Measurements from ENCODE around the gene S100A12. TPM values are rescaled to one million over a fixed set of nuclear protein-coding genes. Genes with fewer than 3 reads are reported as not detected.
"Not testable (repeated sequence)": the region's sequence is repeated elsewhere in the genome, so short reads cannot be mapped to it uniquely, and the experiment has no call there.

The S100A12 gene
- 1 to 10 TPM in 8 of 9 donors, not detected in 1; 1.2 to 8.9 (median 3.7) TPM for total RNA-seq
- 1 to 10 TPM; 5.1 to 9.1 TPM for polyA plus RNA-seq
- long read RNA-seq, donor 1, partial matches to known transcripts = 0 of 1 reads
- long read RNA-seq, donor 1, other reads (novel, unspliced or antisense) = 0 of 1 reads
- long read RNA-seq, donor 2, partial matches to known transcripts = 0 of 1 reads
- long read RNA-seq, donor 2, other reads (novel, unspliced or antisense) = 0 of 1 reads
- long read RNA-seq, donor 3, partial matches to known transcripts = 1 of 3 reads
- long read RNA-seq, donor 3, other reads (novel, unspliced or antisense) = 0 of 3 reads

DNA sequence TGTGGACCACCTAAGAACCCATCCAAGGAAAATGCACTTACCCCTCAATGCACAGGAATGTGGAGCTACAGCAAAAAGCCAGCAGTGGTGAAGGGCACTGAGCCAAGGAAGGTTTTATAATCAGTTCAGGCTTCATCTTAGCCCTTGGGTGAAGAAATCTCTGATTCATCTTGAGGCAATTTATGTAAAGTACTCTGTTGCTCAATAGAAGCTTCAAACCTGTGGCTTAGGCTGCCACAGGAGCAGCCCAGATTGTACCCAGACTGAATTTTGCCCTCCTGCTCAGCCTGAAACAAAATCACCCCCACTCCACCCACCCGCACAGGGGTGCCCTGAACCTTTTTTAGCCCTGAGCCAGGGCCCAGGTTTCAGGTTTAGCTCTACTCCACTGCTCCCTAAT, at the start of gene S100A12:
Gene S100A12 (minus strand): TSS at position 111 of the 400 bp plus-strand sequence. CDS start 1,029 bp downstream, outside the sequence.
- intact Hi-C loops (cut with DNase I) = no loop called here
- peak in 2 of 4 donors; percentile 31 to 51 for ATAC-seq
- Histone ChIP-seq H3K9me3 (no peaks in the 10 kb centered on the region), H3K4me3 (no peak within 1 kb of the TSS), H3K27ac (no peak within 1 kb of the TSS), H3K36me3 (no peaks in the 10 kb centered on the region), H3K27me3 (peaks cover 0 to 10% (median 0%) of the 10 kb centered on the region in 9 donors), H3K4me1 (peaks cover 0 to 26% (median 0%) of the 10 kb centered on the region in 12 donors)
- 84 to 89% (median 86%) methylated on average over 1 of the region's 1 CpG for WGBS, 4 donors
- no peak for DNase-seq
- TF ChIP-seq POLR2A (IDR thresholded peaks at IDR 0.05) (no peak), CTCF (IDR thresholded peaks at IDR 0.05) (no peak)

- Histone ChIP-seq H3K27ac (no peak overlapping the region), H3K27me3 (peaks cover 0 to 34% (median 9%) of the 10 kb centered on the region in 9 donors), H3K4me1 (no peaks in the 10 kb centered on the region), H3K4me3 (no peak overlapping the region), H3K36me3 (no peaks in the 10 kb centered on the region), H3K9me3 (no peaks in the 10 kb centered on the region)
- 4 to 10% (median 6%) methylated on average over 6 of the region's 6 CpGs for WGBS, 4 donors
- intact Hi-C loops (cut with DNase I) = no loop called here
- DNase-seq = peak; percentile 59 to 76 (median 63)
- no peak for TF ChIP-seq POLR2A (IDR thresholded peaks at IDR 0.05)
- no peak for TF ChIP-seq CTCF (IDR thresholded peaks at IDR 0.05)
- ATAC-seq = peak in 2 of 4 donors; percentile 54 to 60
Observed at GRCh38 chr1:153422450-153423068, 47.1 kb upstream of the S100A12 start.

- intact Hi-C loops (cut with DNase I) = no loop called here
- no peak for TF ChIP-seq CTCF (IDR thresholded peaks at IDR 0.05)
- TF ChIP-seq POLR2A (IDR thresholded peaks at IDR 0.05) = no peak
- DNase-seq = no peak
- Histone ChIP-seq H3K4me1 (no peaks in the 10 kb centered on the region), H3K27ac (no peak overlapping the region), H3K9me3 (no peaks in the 10 kb centered on the region), H3K36me3 (no peaks in the 10 kb centered on the region), H3K27me3 (peaks cover 0 to 32% (median 7%) of the 10 kb centered on the region in 9 donors), H3K4me3 (no peak overlapping the region)
- 32 to 44% (median 38%) methylated on average over 2 of the region's 2 CpGs for WGBS, 4 donors
- no peak for ATAC-seq
Observed at GRCh38 chr1:153420306-153420705, 44.9 kb upstream of the S100A12 start.

DNA sequence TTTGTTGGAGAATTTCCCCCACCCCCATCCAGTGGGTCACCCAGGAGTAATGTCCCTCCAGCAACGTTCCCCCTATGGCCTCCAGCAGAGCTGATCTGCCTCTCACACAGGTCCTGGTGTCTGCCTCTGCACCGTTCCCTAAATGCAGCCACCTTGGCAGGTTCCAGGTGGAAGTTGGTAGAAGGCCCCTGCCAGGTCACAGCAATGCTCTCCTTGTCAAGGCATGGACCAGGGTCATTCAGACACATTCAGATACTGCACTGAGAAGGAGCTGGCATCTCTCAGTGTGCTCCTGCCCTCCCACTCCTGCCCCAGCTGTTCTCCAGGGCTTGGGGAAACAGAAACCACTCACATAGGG, 44.0 kb upstream of the S100A12 start:
- H3K36me3 ChIP-seq; H3K9me3 ChIP-seq; H3K4me1 ChIP-seq; H3K27ac ChIP-seq; ATAC-seq; H3K4me3 ChIP-seq; intact Hi-C loops (cut with DNase I): not testable (repeated sequence)
- WGBS, 4 donors = 42 to 48% (median 44%) methylated on average over 2 of the region's 2 CpGs
- peak in 1 of 5 donors; percentile 1 for DNase-seq
- peaks cover 0 to 23% (median 3%) of the 10 kb centered on the region in 9 donors for H3K27me3 ChIP-seq

- H3K36me3 ChIP-seq; H3K9me3 ChIP-seq; ATAC-seq; intact Hi-C loops (cut with DNase I); H3K4me3 ChIP-seq; H3K27ac ChIP-seq; H3K4me1 ChIP-seq: not testable (repeated sequence)
- DNase-seq = peak in 1 of 5 donors; percentile 4
- whole genome bisulfite sequencing, 4 donors = 63 to 65% (median 64%) methylated on average over 7 of the region's 7 CpGs
- H3K27me3 ChIP-seq = peaks cover 0 to 18% (median 3%) of the 10 kb centered on the region in 9 donors
Observed at GRCh38 chr1:153418758-153419435, 43.5 kb upstream of the S100A12 start.

Data from heart left ventricle (tissue), 16 donors.